Suprapubic skin (tissue), 3 donors: ENCODE measurements around the gene AMDHD2.
"Not testable (repeated sequence)": the region's sequence is repeated elsewhere in the genome, so short reads cannot be mapped to it uniquely, and the experiment has no call there.

Experiments
- EP300 ChIP-seq: sonication (generic); formaldehyde crosslinking; IDR thresholded peaks from one replicate; pipeline ENCODE4 v1.6.1; 2017; ENCODE audit warnings: antibody characterized with exemption
- TF ChIP-seq, protein P1 (sequence below), 2 donors: fragments of 200-600 bp in 1 of 2; fragments of 450-650 bp in 1 of 2; sonication (generic) in 1 of 2; IDR thresholded peaks; one replicate each; pipeline ENCODE4 v1.5.1; 2016 to 2019; ENCODE audit warnings: antibody characterized with exemption in 2 of 2, mild to moderate bottlenecking in 1 of 2, moderate library complexity in 1 of 2

DNA sequence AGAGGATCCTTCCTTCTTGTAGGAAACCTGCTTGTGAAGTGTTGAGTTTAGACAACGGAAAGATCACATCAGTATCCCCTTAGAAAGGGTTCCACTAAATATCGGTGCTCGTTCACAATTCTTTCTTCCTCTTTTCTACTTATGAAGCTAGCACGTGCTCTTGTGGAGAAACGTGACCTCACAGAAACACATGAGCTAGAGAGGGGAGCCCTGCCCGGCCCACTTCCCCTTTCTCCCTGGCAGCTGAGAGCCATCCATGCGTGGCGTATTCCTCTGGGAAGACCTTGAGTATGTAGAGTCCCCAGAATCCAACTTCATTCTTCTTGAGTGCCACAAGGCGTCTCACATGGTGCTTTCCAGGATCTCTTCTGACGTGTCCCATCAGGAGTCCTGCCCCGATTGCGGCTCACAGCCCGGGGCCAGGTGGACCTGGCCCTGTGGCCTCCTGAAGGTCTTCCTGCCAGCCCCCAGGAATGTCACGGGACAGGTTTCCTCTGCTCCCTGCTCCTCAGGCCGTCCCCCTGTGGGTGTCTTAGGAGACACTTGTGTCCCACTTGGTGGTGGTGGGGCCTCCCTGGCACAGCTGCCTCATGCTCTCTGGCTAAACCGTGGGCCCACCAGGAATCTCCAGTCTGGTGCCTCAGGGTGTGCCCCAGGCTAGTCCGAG lies 40.1 kb downstream of the AMDHD2 start:
- TF ChIP-seq, protein P1, sequence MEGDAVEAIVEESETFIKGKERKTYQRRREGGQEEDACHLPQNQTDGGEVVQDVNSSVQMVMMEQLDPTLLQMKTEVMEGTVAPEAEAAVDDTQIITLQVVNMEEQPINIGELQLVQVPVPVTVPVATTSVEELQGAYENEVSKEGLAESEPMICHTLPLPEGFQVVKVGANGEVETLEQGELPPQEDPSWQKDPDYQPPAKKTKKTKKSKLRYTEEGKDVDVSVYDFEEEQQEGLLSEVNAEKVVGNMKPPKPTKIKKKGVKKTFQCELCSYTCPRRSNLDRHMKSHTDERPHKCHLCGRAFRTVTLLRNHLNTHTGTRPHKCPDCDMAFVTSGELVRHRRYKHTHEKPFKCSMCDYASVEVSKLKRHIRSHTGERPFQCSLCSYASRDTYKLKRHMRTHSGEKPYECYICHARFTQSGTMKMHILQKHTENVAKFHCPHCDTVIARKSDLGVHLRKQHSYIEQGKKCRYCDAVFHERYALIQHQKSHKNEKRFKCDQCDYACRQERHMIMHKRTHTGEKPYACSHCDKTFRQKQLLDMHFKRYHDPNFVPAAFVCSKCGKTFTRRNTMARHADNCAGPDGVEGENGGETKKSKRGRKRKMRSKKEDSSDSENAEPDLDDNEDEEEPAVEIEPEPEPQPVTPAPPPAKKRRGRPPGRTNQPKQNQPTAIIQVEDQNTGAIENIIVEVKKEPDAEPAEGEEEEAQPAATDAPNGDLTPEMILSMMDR (IDR thresholded peaks at IDR 0.05) = not testable (repeated sequence)
- TF ChIP-seq EP300 = not testable (repeated sequence)
